ENCODE data around the gene MMP25.

DNA sequence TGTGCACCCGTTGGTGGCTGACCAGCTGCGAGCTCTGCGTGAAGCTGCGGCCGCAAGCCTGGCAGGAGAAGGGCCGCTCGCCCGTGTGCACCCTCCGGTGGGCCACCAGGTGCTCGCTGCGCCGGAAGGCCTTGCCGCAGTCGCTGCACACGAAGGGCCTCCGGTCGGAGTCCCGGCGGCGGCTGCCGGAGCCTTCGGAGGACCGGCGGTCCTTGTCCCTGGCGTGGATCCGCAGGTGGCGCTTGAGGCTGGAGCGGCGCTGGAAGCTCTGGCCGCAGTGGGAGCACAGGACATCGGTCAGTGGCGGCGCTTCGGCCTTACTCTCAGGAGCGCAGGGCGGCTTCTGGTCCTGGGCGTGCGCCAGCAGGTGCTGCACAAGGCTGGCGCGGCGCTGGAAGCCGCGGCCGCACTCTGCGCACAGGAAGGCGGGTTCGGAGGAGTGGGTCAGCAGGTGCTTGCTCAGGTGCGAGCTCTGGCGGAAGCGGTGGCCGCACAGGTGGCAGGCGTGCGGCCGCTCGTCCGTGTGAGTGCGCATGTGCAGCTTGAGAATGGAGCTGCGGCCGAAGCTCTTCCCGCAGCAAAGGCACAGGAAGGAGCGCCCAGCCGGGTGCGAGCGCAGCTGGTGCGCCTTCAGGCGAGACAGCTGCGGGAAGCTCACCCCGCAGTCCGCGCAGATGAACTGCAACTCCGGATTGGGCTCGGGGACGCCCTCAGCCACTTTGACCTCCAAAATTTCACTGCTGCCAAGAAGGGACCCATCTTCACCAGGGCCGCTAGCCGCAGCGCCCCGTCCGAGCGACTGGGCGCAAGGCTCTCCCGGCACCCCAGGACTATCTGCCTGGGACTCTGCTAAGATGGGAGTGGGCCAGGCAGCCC is 43.6 kb downstream of the MMP25 start:
- TF ChIP-seq, protein P1, sequence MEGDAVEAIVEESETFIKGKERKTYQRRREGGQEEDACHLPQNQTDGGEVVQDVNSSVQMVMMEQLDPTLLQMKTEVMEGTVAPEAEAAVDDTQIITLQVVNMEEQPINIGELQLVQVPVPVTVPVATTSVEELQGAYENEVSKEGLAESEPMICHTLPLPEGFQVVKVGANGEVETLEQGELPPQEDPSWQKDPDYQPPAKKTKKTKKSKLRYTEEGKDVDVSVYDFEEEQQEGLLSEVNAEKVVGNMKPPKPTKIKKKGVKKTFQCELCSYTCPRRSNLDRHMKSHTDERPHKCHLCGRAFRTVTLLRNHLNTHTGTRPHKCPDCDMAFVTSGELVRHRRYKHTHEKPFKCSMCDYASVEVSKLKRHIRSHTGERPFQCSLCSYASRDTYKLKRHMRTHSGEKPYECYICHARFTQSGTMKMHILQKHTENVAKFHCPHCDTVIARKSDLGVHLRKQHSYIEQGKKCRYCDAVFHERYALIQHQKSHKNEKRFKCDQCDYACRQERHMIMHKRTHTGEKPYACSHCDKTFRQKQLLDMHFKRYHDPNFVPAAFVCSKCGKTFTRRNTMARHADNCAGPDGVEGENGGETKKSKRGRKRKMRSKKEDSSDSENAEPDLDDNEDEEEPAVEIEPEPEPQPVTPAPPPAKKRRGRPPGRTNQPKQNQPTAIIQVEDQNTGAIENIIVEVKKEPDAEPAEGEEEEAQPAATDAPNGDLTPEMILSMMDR (conservative IDR thresholded peaks at IDR 0.05 in 1 of 2, IDR thresholded peaks at IDR 0.05 in 1 of 2; ENCODE audit: extremely low read depth in 1 of 2, insufficient read depth in 1 of 2, low read depth in 1 of 2, low read length in 2 of 2): no peak
- TF ChIP-seq EZH2 (IDR thresholded peaks at IDR 0.05; ENCODE audit: borderline replicate concordance, low read length): no peak
